Germinal center (tissue), 1 donor: ENCODE results near the gene MLLT3.

Experiments
- DNase-seq: peaks from one replicate; pipeline ENCODE4 v3.0.0; 2012; ENCODE audit warnings: mixed read lengths, low spot score

Gene MLLT3

DNA sequence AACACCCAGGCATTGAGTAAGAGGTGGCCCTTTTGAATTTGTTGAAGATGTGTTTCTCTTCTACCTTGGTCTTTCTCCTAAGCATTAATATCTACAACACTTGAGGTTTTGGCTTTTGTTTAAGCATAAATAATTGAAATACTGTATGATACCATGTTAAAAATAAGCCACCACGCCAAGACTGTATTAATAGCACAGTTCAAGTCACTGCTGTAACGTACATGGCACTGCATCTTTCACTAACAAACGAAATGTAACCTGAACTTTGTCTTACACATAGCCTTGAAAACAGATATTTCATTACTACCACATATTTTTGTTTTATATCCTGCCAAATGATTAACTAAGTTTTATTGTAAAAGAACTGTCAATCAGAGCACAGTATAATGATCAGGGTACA, 112.8 kb downstream of the MLLT3 start:
- DNase-seq = no peak

DNA sequence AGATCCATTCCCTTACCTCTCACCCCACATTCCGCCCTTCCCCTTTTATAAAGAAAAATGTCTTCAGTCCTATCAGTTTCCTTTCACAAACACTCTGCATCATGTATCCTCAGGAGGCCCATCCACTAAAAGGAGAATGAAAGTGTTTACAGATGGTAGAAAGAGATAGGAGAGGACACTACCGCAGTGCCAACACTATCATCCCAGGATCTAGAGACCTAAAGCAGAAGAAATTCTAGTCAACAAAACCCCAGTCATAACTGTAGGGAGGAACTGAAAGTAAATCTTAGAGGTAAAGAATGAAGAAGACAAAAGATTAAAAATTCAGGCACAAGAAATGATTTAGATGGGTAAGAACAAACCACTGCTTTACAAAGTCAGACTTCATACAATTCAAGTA, 114.1 kb downstream of the MLLT3 start:
- no peak for DNase-seq

DNA sequence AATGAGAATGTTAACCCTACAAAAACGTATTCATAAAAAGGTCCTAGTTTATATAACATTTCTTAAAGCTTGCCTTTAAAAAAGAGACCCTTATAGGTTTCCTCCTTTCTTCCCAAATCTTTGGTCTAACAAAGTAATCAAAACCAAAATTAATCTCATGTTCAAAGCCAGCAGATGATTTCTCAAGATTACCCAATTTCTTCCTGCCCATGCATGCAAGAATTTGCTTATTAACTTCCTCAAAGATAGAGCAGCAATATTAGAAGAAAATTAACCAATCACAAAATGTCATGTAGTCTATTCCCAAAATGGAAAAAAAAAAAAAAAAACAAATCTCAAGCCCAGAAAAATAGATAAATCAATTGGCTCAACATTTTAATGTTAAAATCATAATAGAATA, 114.9 kb downstream of the MLLT3 start:
- DNase-seq = no peak

DNA sequence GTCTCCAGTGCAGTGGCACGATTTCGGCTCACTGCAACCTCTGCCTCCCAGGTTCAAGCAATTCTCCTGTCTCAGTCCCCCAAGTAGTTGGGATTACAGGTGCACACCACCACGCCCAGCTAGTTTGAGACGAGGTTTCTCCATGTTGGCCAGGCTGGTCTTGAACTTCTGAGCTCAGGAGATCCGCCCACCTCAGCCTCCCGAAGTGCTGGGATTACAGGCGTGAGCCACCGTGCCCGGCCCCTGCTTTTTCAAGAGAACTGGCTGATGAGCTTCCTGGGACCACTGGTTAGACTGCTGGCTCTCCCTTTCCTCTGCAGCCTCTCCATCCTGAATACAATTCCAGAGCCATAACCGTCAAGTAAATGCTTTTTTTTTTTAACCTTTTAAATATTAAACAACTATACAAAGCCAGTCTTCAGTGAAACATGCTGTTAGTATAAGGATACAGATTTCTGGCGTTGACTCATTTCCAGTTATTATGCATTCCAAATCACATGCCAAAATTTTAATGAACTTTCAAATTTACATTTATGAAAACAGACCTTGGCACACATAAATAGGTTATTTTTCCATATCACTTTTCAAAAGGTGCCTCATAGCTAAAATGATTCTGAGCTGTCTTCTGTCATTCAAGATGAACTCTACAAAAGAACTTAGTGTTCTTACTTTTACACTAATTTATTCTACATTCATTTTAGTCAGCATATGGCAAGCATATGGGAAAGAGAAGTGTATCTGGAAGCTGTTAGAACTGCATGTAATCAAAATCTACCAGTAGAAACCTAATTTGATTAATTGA, 116.0 kb downstream of the MLLT3 start:
- DNase-seq = no peak

DNA sequence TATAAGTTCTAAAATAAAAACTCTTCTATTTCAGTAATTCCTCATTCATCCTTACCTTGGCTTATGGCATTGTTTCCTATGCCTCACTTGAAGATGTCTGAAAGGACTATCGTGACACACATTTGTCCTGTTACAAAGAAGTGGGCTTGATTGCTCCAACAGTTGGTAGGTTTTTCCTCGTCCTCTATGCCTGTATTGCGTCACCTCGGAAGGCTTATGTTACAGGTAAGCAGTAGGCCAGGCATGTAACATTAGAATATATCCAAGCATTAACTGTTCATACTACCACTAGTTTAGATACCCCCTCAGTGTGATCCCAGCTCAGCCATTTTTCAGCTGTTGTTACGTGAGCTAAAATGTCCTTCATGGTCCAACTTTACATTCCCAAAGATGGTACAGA, 116.7 kb downstream of the MLLT3 start:
- DNase-seq = no peak

DNA sequence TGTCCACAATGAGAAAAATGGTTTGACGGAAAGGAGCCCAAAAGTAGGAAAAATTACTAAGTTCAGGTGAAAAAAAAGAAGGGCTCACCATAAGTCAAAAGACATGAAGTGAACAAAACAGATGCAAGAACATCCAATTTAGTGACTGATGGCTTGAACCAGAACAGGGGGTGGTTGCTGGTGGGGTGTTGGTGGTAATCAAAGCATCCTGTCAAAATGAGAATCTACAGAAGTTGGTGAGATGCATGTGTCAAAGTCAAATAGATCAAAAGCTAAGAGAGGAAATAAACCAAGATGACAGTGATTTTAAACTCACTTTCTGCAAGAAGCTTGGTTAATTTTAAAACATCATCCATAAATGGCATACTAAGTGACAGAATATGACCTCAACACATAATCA, 117.4 kb downstream of the MLLT3 start:
- DNase-seq = no peak

DNA sequence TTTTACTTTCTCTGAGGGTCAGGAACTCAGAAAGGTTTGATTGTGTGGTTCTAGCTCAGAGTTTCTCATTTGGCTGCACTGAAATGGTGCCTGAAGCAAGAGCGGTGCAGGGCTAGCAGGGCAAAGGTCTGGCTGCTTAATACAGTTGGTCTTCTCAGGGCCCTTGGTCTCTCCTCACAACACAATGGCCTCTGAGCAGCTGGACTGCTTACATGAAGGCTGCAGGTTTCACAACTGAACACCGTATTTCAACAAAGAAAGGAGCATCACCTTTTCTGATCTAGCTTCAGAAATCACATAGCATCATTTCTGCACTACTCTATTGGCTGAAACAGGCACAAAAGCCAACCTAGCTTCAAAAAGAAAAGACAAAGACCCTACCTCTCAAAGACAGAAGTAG, 122.2 kb downstream of the MLLT3 start:
- no peak for DNase-seq

DNA sequence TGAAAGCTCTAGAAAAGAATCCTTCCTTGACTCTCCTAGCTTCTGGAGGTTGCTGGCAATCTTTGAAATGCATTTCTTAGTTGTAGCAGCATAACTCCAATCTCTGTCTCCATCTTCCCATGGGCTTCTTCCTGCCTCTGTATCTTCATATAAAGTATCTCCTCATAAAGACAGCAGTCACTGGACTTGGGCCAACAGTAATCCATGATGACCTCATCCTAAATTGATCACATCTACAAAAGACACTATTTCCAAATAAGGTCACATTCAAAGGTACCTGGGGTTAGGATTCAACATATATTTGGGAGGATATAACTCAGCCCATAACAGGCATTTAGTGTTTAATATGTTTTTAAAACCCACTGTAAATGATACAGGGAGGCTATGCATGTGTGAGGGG, 123.3 kb downstream of the MLLT3 start:
- no peak for DNase-seq

DNA sequence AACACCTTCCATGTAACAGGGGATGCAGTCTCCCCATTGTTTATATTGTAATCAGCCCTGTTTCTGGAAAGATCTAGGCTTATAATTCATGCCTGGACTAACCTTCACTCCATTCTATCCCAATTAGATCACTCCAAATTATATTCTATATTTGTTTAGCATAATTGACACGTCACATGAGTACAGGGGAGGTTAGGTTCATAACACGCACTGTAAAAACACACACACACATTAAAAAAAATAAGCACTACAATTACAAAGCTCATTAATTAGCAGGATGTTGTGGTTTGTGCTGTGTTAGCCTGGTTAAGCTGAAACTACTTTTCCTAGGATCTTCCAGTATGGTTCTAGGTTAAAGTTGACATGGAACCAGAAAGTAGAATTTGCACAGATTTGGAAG, 126.0 kb downstream of the MLLT3 start:
- no peak for DNase-seq

DNA sequence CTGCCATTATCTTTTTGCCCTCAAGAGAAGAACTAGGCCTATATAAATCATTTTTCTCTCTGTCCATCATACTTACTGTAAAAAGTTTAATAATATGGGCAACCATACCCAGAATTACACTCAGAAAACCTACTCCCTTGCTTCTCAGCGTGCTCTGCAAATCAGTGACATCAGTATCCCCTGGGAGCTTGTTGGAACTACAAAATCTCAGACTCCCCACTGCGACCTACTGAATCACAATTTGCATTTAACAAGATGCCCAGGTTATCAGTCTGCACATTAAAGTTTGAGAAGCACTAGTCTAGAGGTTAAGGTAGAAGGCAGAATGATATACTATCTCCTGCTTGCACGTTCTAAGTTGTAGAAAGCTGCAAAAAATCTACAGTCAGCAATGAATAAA, 127.2 kb downstream of the MLLT3 start:
- no peak for DNase-seq

DNA sequence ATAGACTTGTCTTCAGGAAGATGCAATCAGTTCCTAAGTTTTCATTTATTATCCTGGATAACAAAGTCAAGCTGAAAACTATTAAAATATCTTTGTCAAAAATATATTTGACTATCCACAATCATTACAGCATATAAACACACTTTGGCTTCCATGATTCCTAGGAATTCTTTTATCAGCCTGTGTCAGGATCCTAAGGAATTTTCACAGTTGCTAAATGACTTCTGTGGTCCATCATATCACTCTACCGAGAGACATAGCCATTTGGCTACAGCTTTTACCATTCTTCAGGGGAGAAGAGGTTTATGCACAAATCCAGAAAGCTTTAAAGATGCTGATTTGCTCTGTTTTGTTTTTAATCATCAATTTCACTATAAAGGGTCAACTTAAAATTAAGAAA, 128.3 kb downstream of the MLLT3 start:
- no peak for DNase-seq

DNA sequence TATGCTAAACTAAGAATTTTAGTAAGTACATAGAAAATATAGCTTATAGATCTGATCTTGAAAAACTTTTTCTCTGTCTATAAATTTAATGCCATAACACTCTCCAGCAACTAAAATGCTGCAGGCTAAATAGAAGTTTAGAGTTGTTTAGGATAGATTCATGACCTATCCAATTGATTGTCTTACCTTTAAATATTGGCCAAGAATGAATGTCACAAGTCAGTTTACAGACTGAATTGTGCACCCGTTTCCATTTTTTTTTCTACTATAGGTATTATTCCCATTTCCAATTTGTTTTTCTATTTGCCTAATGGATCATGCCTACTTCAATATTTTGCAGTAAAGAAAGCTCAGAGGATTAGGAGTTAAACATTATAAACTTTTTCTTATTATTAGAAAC, 129.5 kb downstream of the MLLT3 start:
- no peak for DNase-seq

DNA sequence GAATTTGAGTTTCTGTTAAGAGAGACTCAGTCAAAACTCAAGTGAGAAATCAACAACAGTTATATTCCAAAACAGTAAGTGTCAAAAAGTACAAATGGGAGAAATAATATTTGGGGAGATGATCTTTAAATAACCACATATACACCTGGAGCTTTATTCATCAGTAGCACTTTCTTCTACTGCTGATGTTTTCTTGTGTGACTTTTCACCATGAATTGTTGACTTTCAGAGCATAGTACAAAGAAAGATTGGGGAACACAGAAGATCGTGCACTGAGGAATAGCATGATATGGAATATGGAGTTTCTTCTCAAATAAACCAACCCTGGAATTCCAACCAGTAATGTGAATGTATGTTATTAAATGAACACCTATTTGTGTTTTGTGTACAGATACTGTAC, 130.7 kb downstream of the MLLT3 start:
- DNase-seq = no peak

DNA sequence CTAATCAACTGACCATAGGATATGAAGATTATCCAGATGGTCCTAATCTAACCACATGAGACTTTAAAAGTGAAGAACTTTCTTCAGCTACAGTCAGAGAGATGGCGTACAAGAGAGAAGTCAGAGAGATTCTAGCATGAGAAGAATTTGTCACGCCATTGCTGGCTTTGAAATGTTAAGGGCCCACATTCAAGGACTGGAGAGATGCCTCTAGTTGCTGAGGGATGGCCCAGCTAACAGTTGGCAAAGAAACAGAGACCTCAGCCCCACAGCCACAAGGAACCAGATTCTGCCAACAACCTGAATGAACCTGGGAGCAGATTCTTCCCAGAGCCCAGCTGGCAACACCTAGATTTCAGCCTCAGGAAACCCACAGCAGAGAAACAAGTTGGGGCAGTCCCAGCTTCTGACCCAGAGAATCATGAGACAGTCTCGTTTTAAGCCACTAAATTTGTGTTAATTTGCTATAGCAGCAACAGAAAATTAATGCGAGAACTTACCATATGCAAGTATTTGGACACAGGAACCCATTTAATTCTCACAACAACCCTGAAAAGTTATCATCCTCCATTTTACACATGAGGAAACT, 132.0 kb downstream of the MLLT3 start:
- DNase-seq = no peak

DNA sequence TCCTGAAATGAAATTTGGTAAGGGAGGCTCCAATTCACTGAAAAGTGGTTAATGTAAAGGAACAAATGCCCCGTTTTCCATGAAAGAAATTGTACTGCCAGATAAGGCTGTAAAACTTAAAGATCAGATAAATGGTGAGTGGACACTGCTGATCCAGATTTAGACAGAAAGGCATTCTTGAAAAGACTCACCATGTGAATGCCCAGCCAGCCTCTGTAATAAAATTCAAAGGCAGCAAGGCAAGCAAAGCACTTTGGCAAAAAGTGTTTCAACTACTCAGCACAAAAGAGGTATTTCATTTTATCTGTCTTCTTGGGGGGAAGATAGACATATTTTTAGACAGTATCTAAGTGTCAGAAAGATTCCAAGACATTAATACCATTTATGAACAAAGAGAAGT, 133.6 kb downstream of the MLLT3 start:
- no peak for DNase-seq

DNA sequence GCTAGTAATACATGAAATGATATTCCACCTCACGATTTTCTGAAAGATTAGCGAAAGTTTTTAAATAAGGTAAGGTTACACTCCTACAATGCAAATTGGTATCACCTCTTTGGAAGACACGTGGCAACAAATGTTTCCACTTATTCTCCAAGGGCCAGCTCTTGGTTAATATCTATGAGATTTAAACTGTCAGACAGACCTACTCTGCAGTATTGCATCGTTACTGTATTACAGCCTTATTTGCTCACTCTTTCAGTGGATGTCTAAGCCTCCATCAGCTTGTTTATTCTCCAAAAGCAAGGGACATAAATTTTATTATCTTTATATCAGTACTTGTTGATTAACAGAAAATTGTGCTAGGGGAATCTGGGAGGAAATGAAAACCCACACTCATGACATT, 135.7 kb downstream of the MLLT3 start:
- DNase-seq = no peak

DNA sequence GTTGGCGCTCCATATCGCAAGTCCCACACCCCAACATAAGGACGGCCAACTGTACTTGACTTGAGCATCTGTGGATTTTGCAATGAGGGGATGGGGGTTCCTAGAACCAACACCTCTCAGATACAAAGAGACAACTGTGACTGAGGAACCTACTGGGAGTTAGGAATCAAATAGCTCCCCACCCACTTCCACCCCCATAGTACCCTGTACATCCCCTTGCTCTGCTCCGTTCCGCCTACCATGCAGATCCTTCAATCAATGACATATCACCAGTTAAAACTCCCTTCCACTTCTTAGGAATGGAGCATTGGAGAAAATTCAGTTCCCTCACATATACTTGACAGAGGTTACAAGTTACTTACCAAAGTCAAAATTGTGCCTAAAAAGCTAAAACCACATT, 140.9 kb downstream of the MLLT3 start:
- no peak for DNase-seq

DNA sequence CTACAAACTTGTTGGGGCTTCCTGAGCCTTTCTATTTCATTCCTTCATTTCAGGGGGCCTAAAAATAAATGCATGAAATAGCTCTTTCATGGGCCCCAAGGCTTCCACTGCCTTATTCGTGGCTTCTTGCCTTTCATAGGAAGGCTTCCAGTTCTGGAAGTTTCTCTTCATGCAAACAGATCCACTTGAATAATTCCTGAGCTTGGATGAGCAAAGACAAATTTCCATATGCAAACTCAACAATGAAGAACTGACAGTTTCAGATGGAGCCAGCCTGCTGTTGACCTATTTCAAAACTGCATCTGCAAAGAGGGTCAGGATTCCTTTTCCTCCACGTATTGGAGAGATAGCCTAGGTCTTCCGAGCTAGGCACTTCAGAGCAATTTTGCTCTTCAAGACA, 142.1 kb downstream of the MLLT3 start:
- no peak for DNase-seq

DNA sequence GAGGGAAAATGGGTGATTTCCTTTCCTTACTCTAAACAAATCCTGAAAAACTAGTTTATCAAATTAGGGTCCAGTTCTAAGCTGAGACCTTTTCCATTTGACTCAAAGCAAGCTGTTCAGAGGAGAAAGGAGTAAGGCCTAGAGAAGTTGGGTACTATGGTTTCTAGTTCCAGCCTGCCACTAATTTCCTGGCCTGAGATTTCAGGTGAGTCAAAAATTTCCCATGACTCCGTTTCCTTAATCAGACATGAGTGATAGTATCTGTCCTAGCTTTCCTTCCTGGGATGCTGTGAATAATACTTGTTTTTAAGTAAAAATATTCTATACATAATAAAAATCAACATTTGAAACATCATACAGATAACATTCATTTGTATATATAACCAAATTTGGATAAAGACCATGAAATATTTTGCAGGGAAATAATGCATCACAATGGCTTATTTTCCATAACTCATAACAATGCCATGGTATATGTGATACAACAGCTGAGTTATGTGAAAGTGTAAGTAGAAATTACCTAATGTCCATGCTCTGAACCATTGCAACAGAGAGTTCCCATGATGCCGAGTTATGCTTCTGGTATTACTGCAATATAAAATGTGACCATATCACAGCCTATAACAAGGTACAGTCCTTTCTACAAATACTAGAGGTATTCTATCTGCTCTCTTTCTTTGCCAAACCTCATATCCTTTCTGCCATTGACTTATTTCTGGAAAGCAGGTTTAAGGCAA, 142.7 kb downstream of the MLLT3 start:
- DNase-seq = no peak

DNA sequence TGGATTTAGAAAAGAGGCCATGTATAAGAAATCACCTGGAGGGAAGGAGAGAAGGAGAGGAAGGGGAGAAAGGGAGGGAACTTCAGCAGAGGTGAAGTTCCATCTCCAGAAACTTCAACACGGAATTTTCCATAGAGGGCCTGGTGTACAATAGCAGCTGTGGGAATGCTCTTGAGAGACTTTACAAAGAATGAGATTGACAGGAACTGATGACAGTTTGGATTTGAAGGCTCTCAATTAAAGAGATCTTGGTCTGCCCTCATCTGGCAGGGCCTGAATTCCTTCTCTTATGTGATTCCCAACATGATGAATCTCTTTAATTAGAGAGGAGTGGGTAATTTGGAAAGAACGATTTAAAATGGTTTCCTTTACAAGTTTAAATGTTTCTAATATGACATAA, 143.5 kb downstream of the MLLT3 start:
- no peak for DNase-seq

DNA sequence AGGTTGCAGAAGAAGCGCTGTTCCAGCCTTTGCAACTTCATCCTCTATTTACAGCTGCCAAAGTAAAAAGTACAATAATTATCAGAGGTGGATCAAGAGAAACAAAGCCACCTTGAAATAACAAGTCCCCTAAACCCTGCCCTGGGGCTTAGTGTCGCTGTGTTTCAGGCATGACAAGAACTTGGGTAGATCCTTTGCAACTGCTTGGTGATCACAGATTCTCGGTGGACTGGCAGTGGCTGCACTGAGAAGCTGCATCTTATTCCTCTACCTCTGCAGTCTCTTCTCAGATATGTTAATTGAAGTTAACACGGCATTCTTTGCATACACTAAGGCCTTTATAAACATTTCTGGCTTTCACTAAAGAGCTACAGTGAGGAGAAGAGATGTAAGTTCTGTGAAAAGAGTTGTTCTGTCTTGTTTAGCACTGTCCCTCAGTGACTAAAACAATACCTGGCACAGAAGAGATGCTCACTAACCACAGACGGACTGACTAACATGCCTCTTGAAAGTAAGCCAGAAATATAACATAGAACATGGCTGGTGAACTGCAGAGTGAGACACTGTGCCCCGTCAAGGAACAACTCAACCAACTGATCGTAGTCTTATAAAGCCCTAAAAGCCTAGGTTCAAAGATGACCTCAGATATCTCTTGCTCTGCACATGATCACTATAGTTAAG, 144.2 kb downstream of the MLLT3 start:
- DNase-seq = no peak

DNA sequence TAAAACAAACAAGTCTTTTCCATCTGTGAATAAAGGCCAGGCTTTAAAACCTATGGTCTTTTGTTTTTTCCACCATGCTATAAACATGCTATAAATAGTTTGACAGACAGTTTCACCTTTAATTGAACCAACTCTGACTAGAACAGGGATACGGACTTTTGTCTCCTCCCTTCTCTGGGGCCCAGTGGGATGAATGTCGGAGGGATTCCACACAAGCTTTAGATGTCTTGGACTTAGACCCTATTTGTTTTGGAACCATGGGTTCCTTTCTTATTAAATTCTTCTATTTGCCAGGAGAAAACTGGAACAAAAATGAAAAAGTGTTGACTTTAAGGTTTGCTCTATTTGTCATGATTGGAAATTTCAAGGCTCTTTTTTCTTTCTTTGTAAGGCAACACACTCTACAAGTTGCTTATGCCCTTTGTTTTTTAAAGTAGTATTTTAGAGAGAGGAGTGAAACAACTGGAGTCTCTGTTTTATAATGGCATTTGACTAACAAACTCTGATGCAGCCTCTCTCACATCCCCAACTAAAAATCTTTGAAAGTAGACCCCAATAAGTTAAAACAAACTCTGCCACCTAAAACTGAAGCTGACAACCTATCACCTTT, 145.3 kb downstream of the MLLT3 start:
- DNase-seq = no peak
